Panc1 (cell line): ENCODE measurements around the gene KLHDC1.

Experiments used
- POLR2AphosphoS5 ChIP-seq: IDR thresholded peaks from 2 replicates; pipeline ENCODE4 v1.6.1; 2012; ENCODE audit warnings: mild to moderate bottlenecking, low read depth, low read length, moderate library complexity
- SIN3A ChIP-seq: IDR thresholded peaks from 2 replicates; pipeline ENCODE4 v1.6.1; 2012; ENCODE audit warnings: low read depth, mild to moderate bottlenecking, low read length, moderate library complexity, borderline replicate concordance; ENCODE audit not compliant: insufficient read depth
- TCF7L2 ChIP-seq: IDR thresholded peaks from 2 replicates; pipeline ENCODE4 v1.6.1; 2011; ENCODE audit warnings: mild to moderate bottlenecking, low read depth, low read length, inconsistent platforms
- TF ChIP-seq, protein P1 (sequence below): fragments of 450-650 bp; IDR thresholded peaks from 2 replicates; pipeline ENCODE4 v1.5.1; 2017; ENCODE audit warnings: mild to moderate bottlenecking
- TF ChIP-seq, protein P2 (sequence below), 2 experiments: IDR thresholded peaks; 2 replicates each; pipeline ENCODE4 v1.6.1; 2011 to 2012; ENCODE audit warnings: low read depth in 2 of 2, control low read depth in 1 of 2, low read length in 1 of 2, mild to moderate bottlenecking in 1 of 2, moderate library complexity in 1 of 2; ENCODE audit not compliant: insufficient read depth in 1 of 2

GRCh38 chr14:49703965-49704364 lies 11.0 kb downstream of the KLHDC1 start:
- TF ChIP-seq, protein P1, sequence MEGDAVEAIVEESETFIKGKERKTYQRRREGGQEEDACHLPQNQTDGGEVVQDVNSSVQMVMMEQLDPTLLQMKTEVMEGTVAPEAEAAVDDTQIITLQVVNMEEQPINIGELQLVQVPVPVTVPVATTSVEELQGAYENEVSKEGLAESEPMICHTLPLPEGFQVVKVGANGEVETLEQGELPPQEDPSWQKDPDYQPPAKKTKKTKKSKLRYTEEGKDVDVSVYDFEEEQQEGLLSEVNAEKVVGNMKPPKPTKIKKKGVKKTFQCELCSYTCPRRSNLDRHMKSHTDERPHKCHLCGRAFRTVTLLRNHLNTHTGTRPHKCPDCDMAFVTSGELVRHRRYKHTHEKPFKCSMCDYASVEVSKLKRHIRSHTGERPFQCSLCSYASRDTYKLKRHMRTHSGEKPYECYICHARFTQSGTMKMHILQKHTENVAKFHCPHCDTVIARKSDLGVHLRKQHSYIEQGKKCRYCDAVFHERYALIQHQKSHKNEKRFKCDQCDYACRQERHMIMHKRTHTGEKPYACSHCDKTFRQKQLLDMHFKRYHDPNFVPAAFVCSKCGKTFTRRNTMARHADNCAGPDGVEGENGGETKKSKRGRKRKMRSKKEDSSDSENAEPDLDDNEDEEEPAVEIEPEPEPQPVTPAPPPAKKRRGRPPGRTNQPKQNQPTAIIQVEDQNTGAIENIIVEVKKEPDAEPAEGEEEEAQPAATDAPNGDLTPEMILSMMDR = no peak
- no peak for TF ChIP-seq POLR2AphosphoS5
- TF ChIP-seq TCF7L2 = no peak
- TF ChIP-seq, protein P2, sequence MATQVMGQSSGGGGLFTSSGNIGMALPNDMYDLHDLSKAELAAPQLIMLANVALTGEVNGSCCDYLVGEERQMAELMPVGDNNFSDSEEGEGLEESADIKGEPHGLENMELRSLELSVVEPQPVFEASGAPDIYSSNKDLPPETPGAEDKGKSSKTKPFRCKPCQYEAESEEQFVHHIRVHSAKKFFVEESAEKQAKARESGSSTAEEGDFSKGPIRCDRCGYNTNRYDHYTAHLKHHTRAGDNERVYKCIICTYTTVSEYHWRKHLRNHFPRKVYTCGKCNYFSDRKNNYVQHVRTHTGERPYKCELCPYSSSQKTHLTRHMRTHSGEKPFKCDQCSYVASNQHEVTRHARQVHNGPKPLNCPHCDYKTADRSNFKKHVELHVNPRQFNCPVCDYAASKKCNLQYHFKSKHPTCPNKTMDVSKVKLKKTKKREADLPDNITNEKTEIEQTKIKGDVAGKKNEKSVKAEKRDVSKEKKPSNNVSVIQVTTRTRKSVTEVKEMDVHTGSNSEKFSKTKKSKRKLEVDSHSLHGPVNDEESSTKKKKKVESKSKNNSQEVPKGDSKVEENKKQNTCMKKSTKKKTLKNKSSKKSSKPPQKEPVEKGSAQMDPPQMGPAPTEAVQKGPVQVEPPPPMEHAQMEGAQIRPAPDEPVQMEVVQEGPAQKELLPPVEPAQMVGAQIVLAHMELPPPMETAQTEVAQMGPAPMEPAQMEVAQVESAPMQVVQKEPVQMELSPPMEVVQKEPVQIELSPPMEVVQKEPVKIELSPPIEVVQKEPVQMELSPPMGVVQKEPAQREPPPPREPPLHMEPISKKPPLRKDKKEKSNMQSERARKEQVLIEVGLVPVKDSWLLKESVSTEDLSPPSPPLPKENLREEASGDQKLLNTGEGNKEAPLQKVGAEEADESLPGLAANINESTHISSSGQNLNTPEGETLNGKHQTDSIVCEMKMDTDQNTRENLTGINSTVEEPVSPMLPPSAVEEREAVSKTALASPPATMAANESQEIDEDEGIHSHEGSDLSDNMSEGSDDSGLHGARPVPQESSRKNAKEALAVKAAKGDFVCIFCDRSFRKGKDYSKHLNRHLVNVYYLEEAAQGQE (IDR thresholded peaks at IDR 0.05; ENCODE audit: insufficient read depth in 1 of 2, low read depth in 2 of 2, low read length in 1 of 2) = no peak
- no peak for TF ChIP-seq SIN3A
